ENCODE measurements around the gene SEPTIN12. TPM values are rescaled to one million over a fixed set of nuclear protein-coding genes. Genes with fewer than 3 reads are reported as not detected.

Gene SEPTIN12
- total and polyA plus RNA-seq, 2 of the 4 experiments (the other 2 are of a cell fraction), result not detected

DNA sequence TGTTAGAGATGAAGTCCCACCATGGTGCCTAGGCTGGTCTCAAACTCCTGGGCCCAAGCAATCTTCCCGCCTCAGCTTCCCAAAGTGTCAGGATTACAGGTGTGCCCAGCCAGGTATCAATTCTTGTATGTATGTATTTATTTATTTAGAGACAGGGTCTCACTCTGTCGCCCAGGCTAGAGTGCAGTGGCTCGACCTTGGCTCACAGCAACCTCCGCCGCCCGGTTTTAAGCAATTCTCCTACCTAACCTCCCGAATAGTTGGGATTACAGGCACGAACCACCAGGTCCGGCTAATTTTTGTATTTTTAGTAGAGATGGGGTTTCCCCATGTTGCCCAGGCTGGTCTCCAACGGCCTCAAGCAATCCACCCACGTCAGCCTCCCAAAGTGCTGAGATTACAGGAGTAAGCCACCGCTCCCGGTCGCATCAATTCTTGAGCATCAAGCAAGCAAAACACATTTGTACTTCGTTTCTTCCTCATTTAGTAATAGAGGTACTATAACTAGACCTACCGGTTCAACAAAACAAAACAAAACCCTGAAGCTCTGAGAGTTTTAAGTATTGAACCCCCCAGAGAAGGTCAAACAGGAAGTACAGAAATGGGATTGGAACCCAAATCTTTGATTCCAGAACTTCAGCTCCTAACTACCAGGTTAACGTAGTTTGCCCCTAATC, 20.1 kb downstream of the SEPTIN12 start:
- 33% methylated on average over 1 of the region's 17 CpGs; no CpG with 5 or more reads in 1 of the 2 experiments for WGBS, 2 experiments (ENCODE audit: extremely low coverage in 2 of 2, insufficient read length in 1 of 2)
- peak overlapping the region; percentile 69 for H3K18ac ChIP-seq (ENCODE audit: low read depth, low read length)
- peak overlapping the region; percentile 82; the same call in 1 of the 2 replicates for H3K23ac ChIP-seq (ENCODE audit: low read depth, low read length)
- H2BK5ac ChIP-seq (ENCODE audit: low read depth, low read length, poor library complexity, severe bottlenecking), result peak overlapping the region; percentile 74
- peak overlapping the region; percentile 94 for H2AFZ ChIP-seq (replicated peaks; ENCODE audit: low read length, poor library complexity)
- peak overlapping the region; percentile 81 for H3K9ac ChIP-seq (ENCODE audit: low read depth, low read length)
- peaks cover 18 to 33% of the 10 kb centered on the region in 2 experiments; a peak in 3 of 4 replicates for H3K79me1 ChIP-seq (ENCODE audit: low read depth in 1 of 2, low read length in 2 of 2)
- H2AK9ac ChIP-seq (replicated peaks; ENCODE audit: low read depth, low read length, poor library complexity), result peak overlapping the region; percentile 83
- H4K8ac ChIP-seq (ENCODE audit: low read depth in 2 of 2, low read length in 2 of 2), result peak overlapping the region; percentile 98 to 99
- H3K4ac ChIP-seq (ENCODE audit: low read depth, low read length), result peak overlapping the region; percentile 92
- no peak for ATAC-seq (ENCODE audit: low read depth)
- no peaks in the 10 kb centered on the region for H4K20me1 ChIP-seq (ENCODE audit: insufficient read depth, low read length)
- peaks cover 15% of the 10 kb centered on the region; the same call in 1 of the 2 replicates for H3K36me3 ChIP-seq (ENCODE audit: control insufficient read depth, insufficient read depth, low read length)
- peaks cover 6% of the 10 kb centered on the region for H3K9me1 ChIP-seq (ENCODE audit: insufficient read depth, low read length)
- H3K9me3 ChIP-seq (ENCODE audit: control insufficient read depth, insufficient read depth, low read length), result no peaks in the 10 kb centered on the region
- no TSS peak for BruUV-seq (replicated peaks)
- peak overlapping the region; percentile 51 for H3K4me3 ChIP-seq (ENCODE audit: insufficient read depth, low read depth, low read length)
- ChIA-PET CTCF (interaction anchor here (0.6 kb wide), 1 partner anchor 66 kb away, joined by 4 read pairs; no protein-coding TSS in a partner anchor), POLR2A (ENCODE audit: unreplicated experiment) (no interaction called here)
- H3K27me3 ChIP-seq (ENCODE audit: control insufficient read depth, insufficient read depth, low read length), result no peaks in the 10 kb centered on the region
- in situ Hi-C loops (cut with MboI; ENCODE audit: low sequenced_read_pairs), result loop anchor here (10.0 kb wide), 1 partner anchor 187 kb away; the partner anchor contains the start of gene SEC14L5
- H2BK120ac ChIP-seq (ENCODE audit: low read depth, low read length), result 0 out of 2 replicates have a peak overlapping the region, but pooled peaks have one; percentile 44
- H3K4me1 ChIP-seq (ENCODE audit: control insufficient read depth, insufficient read depth, low read length), result peaks cover 7% of the 10 kb centered on the region
- H3K27ac ChIP-seq (ENCODE audit: insufficient read depth, low read length), result peak overlapping the region; percentile 78
- H2BK20ac ChIP-seq (ENCODE audit: low read depth, low read length), result no peak overlapping the region
- peak overlapping the region; percentile 91 for H3K4me2 ChIP-seq (ENCODE audit: low read depth, low read length)
- peak overlapping the region; percentile 54 for H2AK5ac ChIP-seq (ENCODE audit: low read depth, low read length)
- no peak for TF ChIP-seq NFE2L2 (IDR thresholded peaks at IDR 0.05; ENCODE audit: low read depth, low read length)
- TF ChIP-seq MXI1 (IDR thresholded peaks at IDR 0.05; ENCODE audit: borderline replicate concordance, low read depth, low read length), result no peak
- TF ChIP-seq RAD21 (IDR thresholded peaks at IDR 0.05; ENCODE audit: low read length), result no peak
- no peak for TF ChIP-seq FOS (IDR thresholded peaks at IDR 0.05; ENCODE audit: low read depth, low read length)
- no peak for TF ChIP-seq POLR2A (IDR thresholded peaks at IDR 0.05; ENCODE audit: low read depth, low read length)
- no peak for TF ChIP-seq BHLHE40 (IDR thresholded peaks at IDR 0.05; ENCODE audit: low read depth, low read length)
- no peak for TF ChIP-seq CEBPB (IDR thresholded peaks at IDR 0.05; ENCODE audit: low read depth, low read length)
- TF ChIP-seq CHD1 (IDR thresholded peaks at IDR 0.05; ENCODE audit: low read depth, low read length), result no peak
- no peak for TF ChIP-seq MAFK (IDR thresholded peaks at IDR 0.05; ENCODE audit: low read depth, low read length)
- no peak for TF ChIP-seq RCOR1 (IDR thresholded peaks at IDR 0.05; ENCODE audit: insufficient replicate concordance, low read length)
- TF ChIP-seq MAZ (IDR thresholded peaks at IDR 0.05; ENCODE audit: borderline replicate concordance, low read depth, low read length), result no peak
- no peak for TF ChIP-seq RFX5 (IDR thresholded peaks at IDR 0.05; ENCODE audit: low read depth, low read length)
- no peak for TF ChIP-seq SMC3 (IDR thresholded peaks at IDR 0.05; ENCODE audit: low read depth, low read length)
- TF ChIP-seq, protein P1, sequence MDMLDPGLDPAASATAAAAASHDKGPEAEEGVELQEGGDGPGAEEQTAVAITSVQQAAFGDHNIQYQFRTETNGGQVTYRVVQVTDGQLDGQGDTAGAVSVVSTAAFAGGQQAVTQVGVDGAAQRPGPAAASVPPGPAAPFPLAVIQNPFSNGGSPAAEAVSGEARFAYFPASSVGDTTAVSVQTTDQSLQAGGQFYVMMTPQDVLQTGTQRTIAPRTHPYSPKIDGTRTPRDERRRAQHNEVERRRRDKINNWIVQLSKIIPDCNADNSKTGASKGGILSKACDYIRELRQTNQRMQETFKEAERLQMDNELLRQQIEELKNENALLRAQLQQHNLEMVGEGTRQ (IDR thresholded peaks at IDR 0.05; ENCODE audit: low read depth, low read length), result no peak
- TF ChIP-seq, protein P2, sequence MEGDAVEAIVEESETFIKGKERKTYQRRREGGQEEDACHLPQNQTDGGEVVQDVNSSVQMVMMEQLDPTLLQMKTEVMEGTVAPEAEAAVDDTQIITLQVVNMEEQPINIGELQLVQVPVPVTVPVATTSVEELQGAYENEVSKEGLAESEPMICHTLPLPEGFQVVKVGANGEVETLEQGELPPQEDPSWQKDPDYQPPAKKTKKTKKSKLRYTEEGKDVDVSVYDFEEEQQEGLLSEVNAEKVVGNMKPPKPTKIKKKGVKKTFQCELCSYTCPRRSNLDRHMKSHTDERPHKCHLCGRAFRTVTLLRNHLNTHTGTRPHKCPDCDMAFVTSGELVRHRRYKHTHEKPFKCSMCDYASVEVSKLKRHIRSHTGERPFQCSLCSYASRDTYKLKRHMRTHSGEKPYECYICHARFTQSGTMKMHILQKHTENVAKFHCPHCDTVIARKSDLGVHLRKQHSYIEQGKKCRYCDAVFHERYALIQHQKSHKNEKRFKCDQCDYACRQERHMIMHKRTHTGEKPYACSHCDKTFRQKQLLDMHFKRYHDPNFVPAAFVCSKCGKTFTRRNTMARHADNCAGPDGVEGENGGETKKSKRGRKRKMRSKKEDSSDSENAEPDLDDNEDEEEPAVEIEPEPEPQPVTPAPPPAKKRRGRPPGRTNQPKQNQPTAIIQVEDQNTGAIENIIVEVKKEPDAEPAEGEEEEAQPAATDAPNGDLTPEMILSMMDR (conservative IDR thresholded peaks at IDR 0.05; ENCODE audit: low read depth, low read length), result no peak
- dilution Hi-C loops (cut with HindIII; ENCODE audit: low sequenced_read_pairs, unreplicated experiment), result no loop called here
- H3K56ac ChIP-seq (ENCODE audit: extremely low read depth, insufficient read depth, low read length), result peak overlapping the region; percentile 82
- H4K91ac ChIP-seq (ENCODE audit: insufficient read depth, low read depth, low read length), result peak overlapping the region; percentile 80
- peak overlapping the region; percentile 55; the same call in 1 of the 3 replicates for H2BK15ac ChIP-seq (ENCODE audit: low read depth, low read length)
- DNase-seq, result peak; percentile 13
- intact Hi-C loops (cut with micrococcal nuclease), result loop anchor here (2.0 to 5.0 kb wide), 4 partner anchors 33 to 189 kb away; partner anchors contain the start of genes ANKS3, DNAAF8 and ROGDI
- peak overlapping the region; percentile 90 for H4K5ac ChIP-seq (ENCODE audit: low read depth, low read length)
- peak overlapping the region; percentile 98 for H3K14ac ChIP-seq (replicated peaks; ENCODE audit: low read depth, low read length)

All from IMR-90 (cell line).